OCI-LY1 (cell line): ENCODE data around the gene ZNF365.

ENCODE experiments used
- CTCF ChIP-seq: fragments of 200-600 bp; sonication (generic), shearing (Covaris generic); IDR thresholded peaks from 2 replicates; pipeline ENCODE4 v1.5.1; 2017; ENCODE audit warnings: mild to moderate bottlenecking, antibody characterized with exemption, low read length, moderate library complexity, mixed read lengths
- EZH2 ChIP-seq: fragments of 200-600 bp; sonication (generic), shearing (Covaris generic); IDR thresholded peaks from 2 replicates; pipeline ENCODE4 v1.8.0; 2017; ENCODE audit warnings: borderline replicate concordance, mixed run types, mild to moderate bottlenecking, antibody characterized with exemption, low read length, moderate library complexity, mixed read lengths

- TF ChIP-seq EZH2: no peak
- TF ChIP-seq CTCF: no peak
Observed at GRCh38 chr10:62335326-62335725, 38.8 kb upstream of the ZNF365 start.
